Choroid plexus epithelial cell (primary cell): Measurements from ENCODE around the gene CAMK2G.
A peak's percentile ranks its signal among the peaks of the same experiment; 100 is the strongest.
"Not testable (repeated sequence)": the region's sequence is repeated elsewhere in the genome, so short reads cannot be mapped to it uniquely, and the experiment has no call there.

Experiments
- DNase-seq: peaks from one replicate; pipeline ENCODE4 v3.0.0-alpha.2; 2010; ENCODE audit warnings: low read depth
- H3K4me3 ChIP-seq: 2 replicates; pipeline ENCODE4 v1.5.1; 2011; ENCODE audit warnings: low read depth, mild to moderate bottlenecking, control low read depth, low read length, moderate library complexity
- TF ChIP-seq, protein P1 (sequence below): conservative IDR thresholded peaks from 2 replicates; pipeline ENCODE4 v1.5.1; 2011; ENCODE audit warnings: low read depth, mild to moderate bottlenecking, control low read depth, inconsistent platforms, low read length, moderate library complexity

The CAMK2G gene

GRCh38 chr10:73901261-73901660 lies 26.9 kb upstream of the CAMK2G start:
- no peak for DNase-seq
- TF ChIP-seq, protein P1, sequence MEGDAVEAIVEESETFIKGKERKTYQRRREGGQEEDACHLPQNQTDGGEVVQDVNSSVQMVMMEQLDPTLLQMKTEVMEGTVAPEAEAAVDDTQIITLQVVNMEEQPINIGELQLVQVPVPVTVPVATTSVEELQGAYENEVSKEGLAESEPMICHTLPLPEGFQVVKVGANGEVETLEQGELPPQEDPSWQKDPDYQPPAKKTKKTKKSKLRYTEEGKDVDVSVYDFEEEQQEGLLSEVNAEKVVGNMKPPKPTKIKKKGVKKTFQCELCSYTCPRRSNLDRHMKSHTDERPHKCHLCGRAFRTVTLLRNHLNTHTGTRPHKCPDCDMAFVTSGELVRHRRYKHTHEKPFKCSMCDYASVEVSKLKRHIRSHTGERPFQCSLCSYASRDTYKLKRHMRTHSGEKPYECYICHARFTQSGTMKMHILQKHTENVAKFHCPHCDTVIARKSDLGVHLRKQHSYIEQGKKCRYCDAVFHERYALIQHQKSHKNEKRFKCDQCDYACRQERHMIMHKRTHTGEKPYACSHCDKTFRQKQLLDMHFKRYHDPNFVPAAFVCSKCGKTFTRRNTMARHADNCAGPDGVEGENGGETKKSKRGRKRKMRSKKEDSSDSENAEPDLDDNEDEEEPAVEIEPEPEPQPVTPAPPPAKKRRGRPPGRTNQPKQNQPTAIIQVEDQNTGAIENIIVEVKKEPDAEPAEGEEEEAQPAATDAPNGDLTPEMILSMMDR, result no peak

DNA sequence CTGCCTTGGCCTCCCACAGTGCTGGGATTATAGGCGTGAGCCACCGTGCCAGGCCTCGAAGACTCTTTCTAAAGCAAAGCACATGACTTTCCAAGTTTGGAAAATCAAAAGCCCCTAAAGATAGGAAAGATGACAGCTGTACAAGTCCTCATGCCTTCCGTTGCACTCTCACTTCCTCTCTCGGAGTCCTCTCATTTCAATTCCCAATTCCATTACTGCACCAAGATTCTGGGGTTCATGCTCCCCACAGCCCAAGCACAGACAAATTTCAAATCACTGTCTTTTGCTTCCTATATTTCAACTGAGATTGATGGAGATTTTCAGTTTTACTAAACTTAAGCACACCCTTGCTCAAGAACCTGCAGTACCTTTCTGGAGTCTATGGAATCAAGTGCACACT lies 25.7 kb upstream of the CAMK2G start:
- no peak for DNase-seq
- TF ChIP-seq, protein P1, result no peak
- no peak overlapping the region for H3K4me3 ChIP-seq

More at GRCh38 chr10:73901261-73901660, 26.9 kb upstream of the CAMK2G start:
- no peak overlapping the region for H3K4me3 ChIP-seq

DNA sequence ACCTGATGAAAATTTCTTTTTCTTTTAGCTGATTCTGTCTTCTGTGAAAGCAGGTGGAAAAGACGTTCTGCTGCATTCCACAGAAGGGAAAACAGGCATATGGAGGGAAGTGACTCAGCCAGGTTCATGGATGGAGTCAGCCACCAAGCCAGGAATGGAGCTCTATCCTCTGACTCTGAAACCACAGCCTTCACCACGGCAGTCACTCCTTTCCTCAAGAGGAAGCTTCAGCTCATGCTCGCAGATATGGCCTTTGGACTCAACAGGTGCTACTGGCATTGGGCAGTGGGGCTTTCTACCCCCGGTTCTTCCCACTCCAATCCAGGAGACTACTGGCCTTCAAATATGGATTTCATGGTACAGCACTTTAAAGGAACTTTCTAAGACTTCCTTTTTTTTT lies 25.1 kb upstream of the CAMK2G start:
- H3K4me3 ChIP-seq, result no peak overlapping the region
- peak; percentile 88 for DNase-seq
- TF ChIP-seq, protein P1, result no peak

GRCh38 chr10:73898730-73899410 lies 24.5 kb upstream of the CAMK2G start:
- TF ChIP-seq, protein P1, result no peak
- no peak for DNase-seq
- no peak overlapping the region for H3K4me3 ChIP-seq

- H3K4me3 ChIP-seq, result no peak overlapping the region
- no peak for DNase-seq
- TF ChIP-seq, protein P1, result no peak
These were observed 23.3 kb upstream of the CAMK2G start for GRCh38 chr10:73897693-73898092.

- not testable (repeated sequence) for DNase-seq, H3K4me3 ChIP-seq
These were observed 21.0 kb upstream of the CAMK2G start for GRCh38 chr10:73895381-73895780.

GRCh38 chr10:73894245-73894971 lies 20.1 kb upstream of the CAMK2G start:
- DNase-seq, result peak; percentile 93
- no peak overlapping the region for H3K4me3 ChIP-seq

More at GRCh38 chr10:73894245-73894971, 20.1 kb upstream of the CAMK2G start:
- TF ChIP-seq, protein P1, result no peak
